LNCAP (cell line): ENCODE data around the gene GPR158.

Experiments used
- TF ChIP-seq, protein P1 (sequence below): fragments of 450-650 bp; IDR thresholded peaks from 2 replicates; pipeline ENCODE4 v1.5.1; 2017; ENCODE audit warnings: mild to moderate bottlenecking

Gene GPR158

DNA sequence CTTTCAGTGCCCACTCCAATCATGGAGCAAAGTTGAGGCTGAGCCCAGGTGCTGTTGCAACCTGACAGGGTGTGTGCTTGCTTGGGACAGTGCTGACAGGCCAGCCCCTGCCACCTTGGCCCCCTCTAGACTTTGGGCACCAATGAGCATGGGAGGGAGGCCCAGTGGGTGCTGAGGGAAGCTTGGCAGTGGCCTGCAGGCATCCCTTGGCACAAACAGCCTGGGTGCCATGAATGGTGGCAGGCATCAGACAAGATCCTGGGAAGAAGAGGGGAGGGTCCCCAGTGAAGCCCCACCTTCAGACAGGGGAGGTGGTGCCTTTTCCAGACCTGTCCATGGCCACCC is 214.0 kb downstream of the GPR158 start:
- TF ChIP-seq, protein P1, sequence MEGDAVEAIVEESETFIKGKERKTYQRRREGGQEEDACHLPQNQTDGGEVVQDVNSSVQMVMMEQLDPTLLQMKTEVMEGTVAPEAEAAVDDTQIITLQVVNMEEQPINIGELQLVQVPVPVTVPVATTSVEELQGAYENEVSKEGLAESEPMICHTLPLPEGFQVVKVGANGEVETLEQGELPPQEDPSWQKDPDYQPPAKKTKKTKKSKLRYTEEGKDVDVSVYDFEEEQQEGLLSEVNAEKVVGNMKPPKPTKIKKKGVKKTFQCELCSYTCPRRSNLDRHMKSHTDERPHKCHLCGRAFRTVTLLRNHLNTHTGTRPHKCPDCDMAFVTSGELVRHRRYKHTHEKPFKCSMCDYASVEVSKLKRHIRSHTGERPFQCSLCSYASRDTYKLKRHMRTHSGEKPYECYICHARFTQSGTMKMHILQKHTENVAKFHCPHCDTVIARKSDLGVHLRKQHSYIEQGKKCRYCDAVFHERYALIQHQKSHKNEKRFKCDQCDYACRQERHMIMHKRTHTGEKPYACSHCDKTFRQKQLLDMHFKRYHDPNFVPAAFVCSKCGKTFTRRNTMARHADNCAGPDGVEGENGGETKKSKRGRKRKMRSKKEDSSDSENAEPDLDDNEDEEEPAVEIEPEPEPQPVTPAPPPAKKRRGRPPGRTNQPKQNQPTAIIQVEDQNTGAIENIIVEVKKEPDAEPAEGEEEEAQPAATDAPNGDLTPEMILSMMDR, result no peak

DNA sequence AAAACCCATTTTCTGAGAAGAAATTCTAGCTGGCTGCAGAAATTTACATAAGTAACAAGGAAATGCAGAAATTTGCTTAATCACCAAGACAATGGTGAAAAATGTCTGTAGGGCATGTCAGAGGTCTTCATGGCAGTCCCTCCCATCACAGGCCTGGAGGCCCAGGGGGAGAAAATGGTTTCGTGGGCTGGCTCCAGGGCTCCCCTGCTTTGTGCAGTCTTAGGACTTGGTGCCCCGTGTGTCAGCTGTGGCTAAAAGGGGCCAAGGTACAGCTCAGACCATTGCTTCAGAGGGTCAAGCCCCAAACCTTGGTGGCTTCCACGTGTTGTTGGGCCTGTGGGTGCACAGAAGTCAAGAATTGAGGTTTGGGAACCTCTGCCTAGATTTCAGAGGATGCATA is 215.9 kb downstream of the GPR158 start:
- TF ChIP-seq, protein P1, result no peak

DNA sequence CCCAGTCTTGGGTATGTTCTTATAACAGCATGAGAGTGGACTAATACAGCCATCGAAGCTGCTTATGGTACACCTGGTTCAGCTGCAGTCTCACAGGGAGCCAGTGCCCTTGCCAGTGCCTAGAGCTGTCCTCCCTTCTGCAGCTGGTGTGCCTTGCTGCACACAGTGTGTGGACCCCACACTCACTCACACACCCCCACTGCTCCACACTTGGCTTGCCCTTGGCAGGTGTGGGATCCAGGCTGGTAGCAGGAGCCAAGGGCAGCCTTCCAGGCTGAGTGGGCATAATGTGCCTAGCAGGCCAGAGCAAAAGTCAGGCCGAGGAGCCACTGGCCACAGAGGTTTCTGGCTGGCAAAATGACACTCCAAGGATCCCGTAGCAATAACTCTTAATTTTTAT is 217.3 kb downstream of the GPR158 start:
- TF ChIP-seq, protein P1, result no peak

DNA sequence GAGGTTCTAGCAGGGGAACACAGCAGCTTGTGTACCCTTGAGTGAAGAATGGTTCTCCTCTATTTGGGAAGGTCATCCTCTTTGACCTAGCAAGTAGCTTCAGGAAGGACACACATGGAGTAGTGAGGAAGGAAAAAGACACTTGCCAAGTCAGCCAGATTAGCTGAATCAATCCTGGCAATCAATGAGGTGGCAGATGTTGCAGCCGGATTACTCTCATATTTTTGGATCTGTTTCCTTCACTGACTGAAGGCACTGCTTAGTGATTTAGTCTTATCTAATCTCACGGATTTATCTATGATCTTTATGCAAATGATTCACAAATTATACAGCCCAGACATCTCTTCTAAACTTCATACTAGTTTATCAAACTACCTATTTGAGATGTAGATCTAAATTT is 218.8 kb downstream of the GPR158 start:
- TF ChIP-seq, protein P1, result no peak

DNA sequence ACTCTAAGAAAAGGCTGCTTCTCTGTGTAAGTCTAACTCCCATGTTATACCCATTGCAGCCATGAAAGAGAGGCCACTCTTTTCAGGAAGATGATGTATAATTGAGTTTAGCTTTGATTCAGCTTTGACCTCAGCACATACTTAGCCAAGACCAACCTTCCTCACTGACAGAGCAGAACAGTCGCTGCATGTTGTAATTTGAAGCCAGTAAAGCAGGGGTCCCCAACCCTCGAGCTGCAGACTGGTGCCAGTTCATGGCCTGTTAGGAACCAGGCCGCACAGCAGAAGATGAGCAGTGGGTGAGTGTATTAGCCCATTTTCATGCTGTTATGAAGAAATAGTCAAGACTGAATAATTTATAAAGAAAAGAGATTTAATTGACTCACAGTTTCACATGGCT is 223.9 kb downstream of the GPR158 start:
- TF ChIP-seq, protein P1, result no peak

DNA sequence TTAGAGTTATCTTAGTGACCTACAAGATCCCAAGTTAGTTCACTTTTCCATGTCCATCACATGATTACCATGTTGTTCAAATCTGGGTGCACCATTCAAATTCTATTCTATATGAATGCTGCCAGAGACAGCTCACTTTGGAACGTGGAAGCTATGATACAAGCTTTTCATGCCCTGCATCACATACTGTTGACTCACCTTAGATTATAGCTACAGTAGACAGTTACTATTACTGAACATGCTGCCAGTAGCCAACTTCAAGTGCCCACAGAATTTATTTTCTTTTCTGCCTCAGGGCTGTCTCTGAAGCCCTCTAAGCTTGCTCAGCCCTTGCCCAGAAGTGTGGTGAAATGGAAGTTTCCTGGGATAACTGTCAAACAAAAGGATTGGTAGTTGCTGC is 231.1 kb downstream of the GPR158 start:
- TF ChIP-seq, protein P1, result no peak

DNA sequence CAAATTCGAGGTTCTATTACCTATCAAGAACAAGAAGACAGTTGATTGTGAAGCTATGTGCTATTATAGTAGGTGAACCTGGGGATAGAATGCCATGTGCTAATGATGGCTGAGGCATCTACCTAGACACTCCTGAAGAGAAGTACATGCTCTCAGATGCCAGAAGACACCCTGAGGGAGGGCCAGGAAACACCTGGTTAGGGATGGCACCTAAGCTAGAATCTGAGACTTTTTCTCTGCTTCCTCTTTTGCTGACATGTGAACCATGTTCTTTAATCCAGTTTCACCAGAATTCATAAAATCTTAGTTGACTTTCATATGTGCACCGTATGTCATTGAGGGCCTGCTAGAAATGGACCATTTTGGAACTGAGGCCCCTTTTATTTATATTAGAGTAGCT is 242.8 kb downstream of the GPR158 start:
- TF ChIP-seq, protein P1, result no peak

DNA sequence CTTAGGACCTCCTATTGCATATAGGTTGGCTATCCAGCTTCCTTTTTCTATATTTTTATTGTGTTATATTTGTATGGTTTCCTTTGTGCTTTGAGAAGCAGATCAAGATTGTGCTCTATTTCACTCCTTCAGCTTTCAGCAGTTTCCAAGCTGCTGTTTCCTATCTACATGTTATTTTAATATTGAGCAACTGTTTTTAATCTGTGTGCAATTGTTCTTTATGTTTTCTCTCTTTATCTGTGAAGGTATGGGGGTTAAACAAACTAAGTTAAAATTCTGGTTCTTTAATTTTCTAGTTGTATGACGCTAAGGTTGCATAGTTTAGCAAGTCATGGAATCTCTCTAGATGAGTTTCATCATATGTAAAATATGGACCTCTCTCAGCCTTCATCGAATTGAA is 251.0 kb downstream of the GPR158 start:
- TF ChIP-seq, protein P1, result no peak
